Neutrophil (primary cell): ENCODE results near the gene APH1A.

Source experiments
- H3K27ac ChIP-seq: fragments of 200-600 bp; sonication (generic); 2 replicates; pipeline ENCODE4 v1.5.1; 2016; ENCODE audit warnings: mild to moderate bottlenecking, moderate library complexity
- H3K27me3 ChIP-seq: fragments of 200-600 bp; sonication (generic); 2 replicates; pipeline ENCODE4 v1.6.0; 2016; ENCODE audit warnings: mild to moderate bottlenecking
- H3K36me3 ChIP-seq: fragments of 200-600 bp; sonication (generic); 2 replicates; pipeline ENCODE4 v1.5.1; 2017
- H3K4me1 ChIP-seq, 2 experiments: fragments of 200-600 bp in 1 of 2; sonication (generic) in 1 of 2; 1 replicate in 1 of 2; 2 replicates in 1 of 2; pipeline versions ENCODE4 v1.5.1 to v1.6.1; 2013 to 2016; ENCODE audit warnings: low read depth in 1 of 2, low read length in 1 of 2, mild to moderate bottlenecking in 1 of 2, moderate library complexity in 1 of 2; ENCODE audit not compliant: control insufficient read depth in 1 of 2, insufficient read depth in 1 of 2
- H3K4me3 ChIP-seq, 2 experiments: fragments of 200-600 bp in 1 of 2; sonication (generic) in 1 of 2; 1 replicate in 1 of 2; 2 replicates in 1 of 2; pipeline ENCODE4 v1.5.1; 2013 to 2016; ENCODE audit warnings: low read depth in 1 of 2, low read length in 1 of 2, mild to moderate bottlenecking in 1 of 2, moderate library complexity in 1 of 2
- H3K9me3 ChIP-seq: fragments of 200-600 bp; sonication (generic); 2 replicates; pipeline ENCODE4 v1.5.1; 2016
- TF ChIP-seq, protein P1 (sequence below): fragments of 200-600 bp; sonication (generic); IDR thresholded peaks from 2 replicates; pipeline ENCODE4 v1.5.1; 2016; ENCODE audit warnings: antibody characterized with exemption

The APH1A gene

GRCh38 chr1:150280138-150280707 is 11.4 kb upstream of the APH1A start:
- Histone ChIP-seq H3K27ac (no peak overlapping the region), H3K9me3 (no peaks in the 10 kb centered on the region), H3K4me3 (no peak overlapping the region), H3K4me1 (peaks cover 20 to 22% of the 10 kb centered on the region in 2 experiments), H3K27me3 (peaks cover 57% of the 10 kb centered on the region), H3K36me3 (no peaks in the 10 kb centered on the region)
- TF ChIP-seq, protein P1, sequence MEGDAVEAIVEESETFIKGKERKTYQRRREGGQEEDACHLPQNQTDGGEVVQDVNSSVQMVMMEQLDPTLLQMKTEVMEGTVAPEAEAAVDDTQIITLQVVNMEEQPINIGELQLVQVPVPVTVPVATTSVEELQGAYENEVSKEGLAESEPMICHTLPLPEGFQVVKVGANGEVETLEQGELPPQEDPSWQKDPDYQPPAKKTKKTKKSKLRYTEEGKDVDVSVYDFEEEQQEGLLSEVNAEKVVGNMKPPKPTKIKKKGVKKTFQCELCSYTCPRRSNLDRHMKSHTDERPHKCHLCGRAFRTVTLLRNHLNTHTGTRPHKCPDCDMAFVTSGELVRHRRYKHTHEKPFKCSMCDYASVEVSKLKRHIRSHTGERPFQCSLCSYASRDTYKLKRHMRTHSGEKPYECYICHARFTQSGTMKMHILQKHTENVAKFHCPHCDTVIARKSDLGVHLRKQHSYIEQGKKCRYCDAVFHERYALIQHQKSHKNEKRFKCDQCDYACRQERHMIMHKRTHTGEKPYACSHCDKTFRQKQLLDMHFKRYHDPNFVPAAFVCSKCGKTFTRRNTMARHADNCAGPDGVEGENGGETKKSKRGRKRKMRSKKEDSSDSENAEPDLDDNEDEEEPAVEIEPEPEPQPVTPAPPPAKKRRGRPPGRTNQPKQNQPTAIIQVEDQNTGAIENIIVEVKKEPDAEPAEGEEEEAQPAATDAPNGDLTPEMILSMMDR, result no peak

DNA sequence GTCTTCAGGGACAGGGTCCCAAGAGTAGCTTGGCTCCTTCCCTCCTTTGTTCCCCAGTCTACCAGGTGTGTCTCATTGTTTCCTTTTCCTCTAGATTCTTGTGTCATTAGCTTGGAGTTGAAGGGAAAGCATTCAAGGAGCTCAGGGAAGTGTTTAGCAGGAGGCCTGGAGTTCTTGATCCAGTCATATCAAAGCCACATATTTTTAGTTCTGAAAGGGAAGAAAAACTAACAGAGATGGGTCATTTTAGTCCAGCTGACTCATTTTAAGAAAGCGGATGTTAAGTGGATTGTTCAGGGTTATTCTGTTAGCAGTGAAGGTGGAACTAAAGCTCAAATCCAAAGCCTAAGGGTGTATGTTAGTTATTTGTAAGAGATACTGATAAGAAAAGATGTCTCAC is 4.5 kb upstream of the APH1A start:
- TF ChIP-seq, protein P1, result no peak
- no peaks in the 10 kb centered on the region for H3K9me3 ChIP-seq
- H3K4me3 ChIP-seq, result no peak overlapping the region
- peaks cover 9 to 10% of the 10 kb centered on the region in 2 experiments for H3K4me1 ChIP-seq
- H3K36me3 ChIP-seq, result no peaks in the 10 kb centered on the region
- no peak overlapping the region for H3K27ac ChIP-seq
- H3K27me3 ChIP-seq, result no peaks in the 10 kb centered on the region

DNA sequence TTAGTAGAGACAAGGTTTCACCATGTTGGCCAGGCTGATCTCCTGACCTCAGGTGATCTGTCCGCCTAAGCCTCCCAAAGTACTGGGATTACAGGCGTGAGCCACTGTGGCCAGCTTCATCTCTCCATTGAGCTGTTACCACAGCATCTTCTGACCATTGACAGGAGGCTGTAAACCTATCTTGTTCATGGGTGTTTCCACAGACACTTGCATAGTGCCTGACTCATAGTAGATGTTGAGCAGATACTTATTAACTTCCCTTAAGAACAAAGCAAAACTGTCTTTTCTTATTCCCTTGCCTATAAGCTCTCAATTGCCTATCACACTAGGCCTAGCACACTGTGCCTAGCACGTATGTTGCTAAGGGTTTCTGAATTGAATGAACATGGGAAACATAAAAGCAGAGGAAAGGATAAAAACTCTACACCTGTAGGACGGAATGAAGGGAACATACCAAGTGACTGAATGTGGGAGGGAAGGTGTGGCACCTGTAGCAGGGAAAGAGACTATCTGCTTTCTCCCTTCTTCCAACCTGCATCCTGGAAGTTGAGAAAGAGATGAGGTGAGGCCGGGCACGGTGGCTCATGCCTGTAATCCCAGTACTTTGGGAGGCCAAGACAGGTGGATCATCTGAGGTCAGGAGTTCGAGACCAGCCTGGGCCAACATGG is 2.6 kb upstream of the APH1A start:
- Histone ChIP-seq H3K27me3 (no peaks in the 10 kb centered on the region), H3K9me3 (no peaks in the 10 kb centered on the region), H3K27ac (no peak overlapping the region), H3K4me3 (no peak overlapping the region), H3K4me1 (peaks cover 21 to 25% of the 10 kb centered on the region in 2 experiments), H3K36me3 (peaks cover 12% of the 10 kb centered on the region)
- TF ChIP-seq, protein P1, result no peak

DNA sequence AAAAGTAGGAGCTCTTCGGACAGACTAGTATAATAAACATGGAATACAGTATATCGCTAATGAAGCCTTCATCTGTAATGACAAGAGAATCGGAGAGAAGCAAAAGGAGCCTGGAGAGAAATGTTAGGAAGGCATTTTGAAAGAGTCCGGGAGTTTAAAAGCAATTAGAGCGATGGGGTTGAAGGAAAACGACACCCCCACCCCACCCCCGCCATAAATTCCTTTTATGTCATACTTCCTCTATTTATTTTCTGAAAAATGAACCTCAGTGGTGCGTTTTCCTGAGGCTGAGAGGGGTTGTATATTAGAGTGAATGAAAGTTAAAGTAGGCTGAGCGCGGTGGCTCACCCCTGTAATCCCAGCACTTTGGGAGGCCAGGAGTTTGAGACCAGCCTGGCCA is 635 bp upstream of the APH1A start:
- H3K4me1 ChIP-seq, result peaks cover 31 to 34% of the 10 kb centered on the region in 2 experiments
- H3K27me3 ChIP-seq, result no peaks in the 10 kb centered on the region
- H3K9me3 ChIP-seq, result no peaks in the 10 kb centered on the region
- H3K36me3 ChIP-seq, result peaks cover 32% of the 10 kb centered on the region
- TF ChIP-seq, protein P1, result no peak
- H3K27ac ChIP-seq, result peak overlapping the region; percentile 92
- H3K4me3 ChIP-seq, result peak overlapping the region; percentile 85 to 95

GRCh38 chr1:150268340-150268704 is 494 bp downstream of the APH1A start:
- H3K27me3 ChIP-seq, result no peaks in the 10 kb centered on the region
- H3K36me3 ChIP-seq, result peaks cover 37% of the 10 kb centered on the region
- H3K4me3 ChIP-seq, result peak overlapping the region; percentile 85 to 95
- H3K9me3 ChIP-seq, result no peaks in the 10 kb centered on the region
- TF ChIP-seq, protein P1, result no peak
- H3K27ac ChIP-seq, result peak overlapping the region; percentile 92
- peaks cover 31 to 37% of the 10 kb centered on the region in 2 experiments for H3K4me1 ChIP-seq
